Esophagus (tissue), 2 donors: ENCODE results near the gene GAPDHS. TPM values are rescaled to one million over a fixed set of nuclear protein-coding genes. Genes with fewer than 3 reads are reported as not detected.

Experiments
- H3K27ac ChIP-seq, 2 donors: one replicate each; pipeline ENCODE4 v1.5.1; 2013; ENCODE audit warnings: low read depth in 2 of 2, mild to moderate bottlenecking in 2 of 2, inconsistent platforms in 1 of 2, low read length in 1 of 2, moderate library complexity in 1 of 2
- H3K27me3 ChIP-seq, 2 donors: one replicate each; pipeline ENCODE4 v1.6.1; 2013; ENCODE audit warnings: low read length in 2 of 2, control low read depth in 1 of 2, mild to moderate bottlenecking in 1 of 2; ENCODE audit not compliant: insufficient read depth in 2 of 2, control insufficient read depth in 1 of 2
- H3K36me3 ChIP-seq, 2 donors: one replicate each; pipeline ENCODE4 v1.6.1; 2013; ENCODE audit warnings: low read length in 1 of 2; ENCODE audit not compliant: control insufficient read depth in 2 of 2, insufficient read depth in 2 of 2
- H3K4me1 ChIP-seq, 2 donors: one replicate each; pipeline ENCODE4 v1.6.1; 2013; ENCODE audit warnings: low read length in 1 of 2; ENCODE audit not compliant: control insufficient read depth in 2 of 2, insufficient read depth in 2 of 2
- H3K4me3 ChIP-seq, 2 donors: one replicate each; pipeline ENCODE4 v1.5.1; 2013; ENCODE audit warnings: low read length in 2 of 2, mild to moderate bottlenecking in 2 of 2, low read depth in 1 of 2, moderate library complexity in 1 of 2
- H3K9me3 ChIP-seq, 2 donors: one replicate each; pipeline ENCODE4 v1.6.1; 2013; ENCODE audit warnings: mild to moderate bottlenecking in 2 of 2, low read depth in 1 of 2, low read length in 1 of 2, moderate library complexity in 1 of 2; ENCODE audit not compliant: control insufficient read depth in 2 of 2, insufficient read depth in 1 of 2
- WGBS, 2 donors: extraction: QIAGEN DNeasy Blood & Tissue Kit; methylation state at CpG; one replicate each; pipeline ENCODE4 v1.1.7; 2013; 5-methylcytosine and 5-hydroxymethylcytosine counted together
- polyA plus RNA-seq, 2 donors: library from polyadenylated mRNA; stranded (reverse); fragments of 200-250 nt; gene quantifications; one replicate each; pipeline ENCODE4 v1.2.3, GENCODE V29; 2013
- donor health status: healthy with polysubstance abuse.
- donor health status: Bipolar disorder and iron deficiency.

The GAPDHS gene
- polyA plus RNA-seq, 2 donors = not detected

GRCh38 chr19:35495107-35496064, 37.9 kb upstream of the GAPDHS start:
- Histone ChIP-seq H3K4me1 (peaks cover 2 to 5% of the 10 kb centered on the region in 2 donors), H3K9me3 (no peaks in the 10 kb centered on the region), H3K27ac (peak overlapping the region in 1 of 2 donors; percentile 60), H3K27me3 (peaks cover 0 to 2% of the 10 kb centered on the region in 2 donors), H3K4me3 (no peak overlapping the region), H3K36me3 (no peaks in the 10 kb centered on the region)
- WGBS, 2 donors = 25% methylated on average over 30 of the region's 30 CpGs

DNA sequence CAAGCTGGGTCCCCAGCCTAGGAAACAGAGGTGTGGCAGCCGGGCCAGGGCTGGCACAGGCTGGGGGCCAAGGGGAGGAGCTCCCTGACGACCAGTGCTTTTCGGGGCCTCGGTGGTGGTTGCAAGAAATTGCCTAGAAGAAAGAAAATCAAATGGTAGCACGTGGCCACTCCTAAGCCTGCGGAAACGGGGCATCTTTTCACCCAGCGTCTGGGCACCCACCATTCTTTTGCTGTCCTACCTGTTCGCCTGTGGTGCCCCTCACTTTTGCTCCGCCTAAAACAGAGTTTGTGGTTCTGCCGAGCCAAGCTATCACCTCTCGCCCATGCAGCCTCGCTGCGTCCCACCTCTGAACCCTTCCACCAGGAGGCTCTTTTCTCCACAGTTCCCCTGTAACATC, 35.9 kb upstream of the GAPDHS start:
- H3K4me3 ChIP-seq = no peak overlapping the region
- peaks cover 2 to 5% of the 10 kb centered on the region in 2 donors for H3K4me1 ChIP-seq
- 70 to 71% methylated on average over 14 of the region's 14 CpGs for WGBS, 2 donors
- no peak overlapping the region for H3K27ac ChIP-seq
- peaks cover 0 to 3% of the 10 kb centered on the region in 2 donors for H3K36me3 ChIP-seq
- peaks cover 0 to 2% of the 10 kb centered on the region in 2 donors for H3K27me3 ChIP-seq
- no peaks in the 10 kb centered on the region for H3K9me3 ChIP-seq

DNA sequence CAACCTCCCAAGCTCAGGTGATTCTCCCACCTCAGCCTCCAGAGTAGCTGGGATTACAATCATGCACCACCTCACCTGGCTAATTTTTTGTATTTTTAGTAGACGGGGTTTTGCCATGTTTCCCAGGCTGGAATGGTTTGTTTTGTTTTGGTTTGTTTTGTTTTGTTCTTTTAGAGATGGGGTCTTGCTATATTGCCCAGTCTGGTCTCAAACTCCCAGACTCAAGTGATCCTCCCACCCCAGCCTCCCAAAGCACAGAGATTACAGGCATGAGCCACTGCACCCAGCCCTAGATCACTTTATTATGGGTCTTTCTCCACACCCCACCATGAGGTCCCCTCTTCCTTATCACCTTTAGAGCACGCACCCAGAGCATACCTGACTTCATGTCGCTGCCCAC, 35.0 kb upstream of the GAPDHS start:
- Histone ChIP-seq H3K27me3 (no peaks in the 10 kb centered on the region), H3K36me3 (peaks cover 0 to 3% of the 10 kb centered on the region in 2 donors), H3K4me1 (peaks cover 2 to 5% of the 10 kb centered on the region in 2 donors), H3K4me3 (no peak overlapping the region), H3K27ac (no peak overlapping the region), H3K9me3 (no peaks in the 10 kb centered on the region)
- WGBS, 2 donors = 80 to 85% methylated on average over 3 of the region's 3 CpGs

- H3K27me3 ChIP-seq = no peaks in the 10 kb centered on the region
- no peak overlapping the region for H3K27ac ChIP-seq
- peaks cover 0 to 3% of the 10 kb centered on the region in 2 donors for H3K36me3 ChIP-seq
- peaks cover 2 to 3% of the 10 kb centered on the region in 2 donors for H3K4me1 ChIP-seq
- no peaks in the 10 kb centered on the region for H3K9me3 ChIP-seq
- H3K4me3 ChIP-seq = no peak overlapping the region
- 75 to 81% methylated on average over 9 of the region's 9 CpGs for WGBS, 2 donors
Measured at GRCh38 chr19:35498984-35499527, 34.2 kb upstream of the GAPDHS start.

DNA sequence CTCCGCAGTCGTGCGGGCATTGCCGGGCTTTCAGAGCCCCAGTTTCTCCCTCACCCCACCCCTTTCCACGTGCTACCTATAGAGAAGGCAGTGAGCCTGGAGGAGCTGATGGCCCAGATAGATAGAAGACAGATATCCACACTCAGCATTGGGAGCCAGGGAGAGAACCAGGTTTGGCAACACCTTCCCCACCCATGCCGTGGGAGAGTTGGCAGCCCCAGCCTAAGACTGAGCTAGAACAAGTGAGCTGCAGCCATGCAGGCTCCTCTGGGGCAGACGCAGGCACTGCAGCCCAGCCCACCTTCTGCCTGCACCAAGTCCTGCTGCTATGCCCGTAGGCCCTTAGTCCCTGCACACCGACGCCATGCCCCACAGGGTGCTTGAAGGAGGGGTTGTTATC, 32.6 kb upstream of the GAPDHS start:
- Histone ChIP-seq H3K4me1 (no peaks in the 10 kb centered on the region), H3K27ac (no peak overlapping the region), H3K27me3 (no peaks in the 10 kb centered on the region), H3K36me3 (peaks cover 0 to 8% of the 10 kb centered on the region in 2 donors), H3K9me3 (no peaks in the 10 kb centered on the region), H3K4me3 (no peak overlapping the region)
- whole genome bisulfite sequencing, 2 donors = 86 to 87% methylated on average over 10 of the region's 10 CpGs

GRCh38 chr19:35501684-35502083, 31.6 kb upstream of the GAPDHS start:
- H3K36me3 ChIP-seq = peaks cover 0 to 8% of the 10 kb centered on the region in 2 donors
- 78 to 83% methylated on average over 15 of the region's 15 CpGs for WGBS, 2 donors
- H3K27me3 ChIP-seq = no peaks in the 10 kb centered on the region
- H3K27ac ChIP-seq = no peak overlapping the region
- no peaks in the 10 kb centered on the region for H3K9me3 ChIP-seq
- H3K4me3 ChIP-seq = no peak overlapping the region
- H3K4me1 ChIP-seq = no peaks in the 10 kb centered on the region

GRCh38 chr19:35502751-35503150, 30.5 kb upstream of the GAPDHS start:
- no peaks in the 10 kb centered on the region for H3K9me3 ChIP-seq

DNA sequence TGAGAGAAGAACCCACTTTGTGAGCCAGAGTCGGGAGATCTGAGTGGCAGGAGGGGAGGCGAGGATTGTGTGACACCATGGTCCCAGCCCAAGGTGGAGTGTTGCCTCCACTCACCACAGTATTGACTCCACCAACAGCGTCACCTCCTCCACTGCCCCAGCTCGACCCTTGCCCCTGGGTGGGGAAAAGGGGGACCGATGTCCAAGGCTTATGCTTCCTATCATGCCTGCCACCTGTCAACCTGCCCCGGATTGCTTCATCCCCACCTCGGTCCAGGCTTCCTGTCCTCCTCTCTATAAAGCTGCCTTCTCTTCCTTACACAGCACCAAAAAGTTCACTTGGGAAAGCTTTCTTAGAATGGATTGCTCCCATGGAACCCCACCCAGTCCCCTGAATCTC, 27.2 kb upstream of the GAPDHS start:
- H3K4me3 ChIP-seq = no peak overlapping the region
- H3K4me1 ChIP-seq = peaks cover 0 to 9% of the 10 kb centered on the region in 2 donors
- H3K27me3 ChIP-seq = no peaks in the 10 kb centered on the region
- no peaks in the 10 kb centered on the region for H3K9me3 ChIP-seq
- peaks cover 0 to 6% of the 10 kb centered on the region in 2 donors for H3K36me3 ChIP-seq
- 83 to 86% methylated on average over 6 to 7 of the region's 7 CpGs for WGBS, 2 donors
- no peak overlapping the region for H3K27ac ChIP-seq

More at GRCh38 chr19:35502751-35503150, 30.5 kb upstream of the GAPDHS start:
- Histone ChIP-seq H3K27me3 (no peaks in the 10 kb centered on the region), H3K36me3 (peaks cover 0 to 8% of the 10 kb centered on the region in 2 donors), H3K4me3 (no peak overlapping the region), H3K4me1 (no peaks in the 10 kb centered on the region), H3K27ac (no peak overlapping the region)
- WGBS, 2 donors = 85 to 86% methylated on average over 4 of the region's 4 CpGs

DNA sequence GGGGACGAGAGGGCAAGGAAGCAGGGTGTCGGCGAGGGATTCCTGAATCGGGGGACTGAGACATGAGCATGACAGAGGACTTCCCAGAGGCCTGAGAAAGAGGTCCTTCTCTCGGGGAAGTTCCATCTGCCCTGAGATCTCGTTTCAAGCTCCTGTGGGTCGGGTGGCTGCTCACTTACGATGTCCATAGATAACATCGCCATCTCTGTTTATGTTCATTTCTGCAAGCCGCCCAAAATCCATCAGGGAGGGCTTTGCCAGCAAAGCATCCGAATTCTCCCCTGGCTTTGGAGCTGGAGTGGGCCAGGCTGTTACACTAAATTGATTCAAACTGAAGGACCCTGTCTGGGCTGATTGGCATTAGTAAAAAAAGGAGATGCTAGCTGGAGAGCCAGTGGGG, 25.7 kb upstream of the GAPDHS start:
- Histone ChIP-seq H3K27ac (no peak overlapping the region), H3K4me1 (peaks cover 0 to 13% of the 10 kb centered on the region in 2 donors), H3K27me3 (no peaks in the 10 kb centered on the region), H3K36me3 (peaks cover 0 to 6% of the 10 kb centered on the region in 2 donors), H3K9me3 (no peaks in the 10 kb centered on the region), H3K4me3 (no peak overlapping the region)
- 79% methylated on average over 11 of the region's 11 CpGs for WGBS, 2 donors
